Measurements from ENCODE around the gene PDZD8.

The PDZD8 gene

GRCh38 chr10:117420768-117421167, 45.5 kb upstream of the PDZD8 start:
- no peaks in the 10 kb centered on the region for H3K36me3 ChIP-seq (ENCODE audit: control insufficient read depth in 1 of 2, insufficient read depth in 2 of 2, low read length in 2 of 2)
- no peaks in the 10 kb centered on the region for H3K79me2 ChIP-seq (ENCODE audit: control insufficient read depth, insufficient read depth, low read length, poor library complexity)
- no peak overlapping the region for H3K18ac ChIP-seq (ENCODE audit: low read length)
- WGBS (ENCODE audit: extremely low coverage, insufficient coverage, insufficient read length): no CpG with 5 or more reads among the region's 5 CpGs
- no peak overlapping the region for H3K23ac ChIP-seq (ENCODE audit: low read length)
- H3K4ac ChIP-seq (ENCODE audit: low read depth, low read length): no peak overlapping the region
- no peak overlapping the region for H3K4me2 ChIP-seq (ENCODE audit: low read length)
- H3K9ac ChIP-seq (ENCODE audit: low read length): no peak overlapping the region
- H3K14ac ChIP-seq (ENCODE audit: low read length): no peak overlapping the region
- no peaks in the 10 kb centered on the region for H3K79me1 ChIP-seq (ENCODE audit: low read length)
- H3K27me3 ChIP-seq (ENCODE audit: insufficient read depth, low read length): no peaks in the 10 kb centered on the region
- H3K9me3 ChIP-seq (ENCODE audit: insufficient read depth, low read depth, low read length): peaks cover 2% of the 10 kb centered on the region
- H4K8ac ChIP-seq (ENCODE audit: low read depth, low read length): no peak overlapping the region
- H2AK5ac ChIP-seq (ENCODE audit: low read length): no peak overlapping the region
- H3K4me3 ChIP-seq (ENCODE audit: low read depth, low read length): no peak overlapping the region
- no peak overlapping the region for H4K91ac ChIP-seq (ENCODE audit: low read depth, low read length)
- no peak overlapping the region for H2AFZ ChIP-seq (ENCODE audit: insufficient read depth, low read length, poor library complexity)
- no peak overlapping the region for H4K12ac ChIP-seq (ENCODE audit: low read depth, low read length)
- H2BK12ac ChIP-seq (ENCODE audit: low read length): no peak overlapping the region
- no peak overlapping the region for H3K27ac ChIP-seq (ENCODE audit: low read depth, low read length)
- no peak for DNase-seq
- no peaks in the 10 kb centered on the region for H3K4me1 ChIP-seq (ENCODE audit: control insufficient read depth in 1 of 2, insufficient read depth in 2 of 2, low read length in 2 of 2)
- no peak overlapping the region for H2BK5ac ChIP-seq (ENCODE audit: low read depth, low read length, poor library complexity)
- H2BK120ac ChIP-seq (ENCODE audit: insufficient read depth, low read length, poor library complexity): no peak overlapping the region

GRCh38 chr10:117419921-117420320, 44.7 kb upstream of the PDZD8 start:
- peaks cover 2% of the 10 kb centered on the region for H3K9me3 ChIP-seq (ENCODE audit: insufficient read depth, low read depth, low read length)
- no peak overlapping the region for H3K4me2 ChIP-seq (ENCODE audit: low read length)
- H2AFZ ChIP-seq (ENCODE audit: insufficient read depth, low read length, poor library complexity): no peak overlapping the region
- no peak overlapping the region for H3K18ac ChIP-seq (ENCODE audit: low read length)
- DNase-seq: no peak
- H3K4ac ChIP-seq (ENCODE audit: low read depth, low read length): no peak overlapping the region
- no peak overlapping the region for H4K12ac ChIP-seq (ENCODE audit: low read depth, low read length)
- H3K14ac ChIP-seq (ENCODE audit: low read length): no peak overlapping the region
- no peak overlapping the region for H3K27ac ChIP-seq (ENCODE audit: low read depth, low read length)
- H2BK12ac ChIP-seq (ENCODE audit: low read length): no peak overlapping the region
- WGBS (ENCODE audit: extremely low coverage, insufficient coverage, insufficient read length): no CpG with 5 or more reads among the region's 5 CpGs
- H4K91ac ChIP-seq (ENCODE audit: low read depth, low read length): no peak overlapping the region
- no peak overlapping the region for H3K9ac ChIP-seq (ENCODE audit: low read length)
- no peaks in the 10 kb centered on the region for H3K36me3 ChIP-seq (ENCODE audit: control insufficient read depth in 1 of 2, insufficient read depth in 2 of 2, low read length in 2 of 2)
- no peaks in the 10 kb centered on the region for H3K79me1 ChIP-seq (ENCODE audit: low read length)
- H2AK5ac ChIP-seq (ENCODE audit: low read length): no peak overlapping the region
- peak overlapping the region; percentile 10 for H3K23ac ChIP-seq (ENCODE audit: low read length)
- no peak overlapping the region for H3K4me3 ChIP-seq (ENCODE audit: low read depth, low read length)
- H3K27me3 ChIP-seq (ENCODE audit: insufficient read depth, low read length): no peaks in the 10 kb centered on the region
- H2BK120ac ChIP-seq (ENCODE audit: insufficient read depth, low read length, poor library complexity): no peak overlapping the region
- H2BK5ac ChIP-seq (ENCODE audit: low read depth, low read length, poor library complexity): no peak overlapping the region
- no peak overlapping the region for H4K8ac ChIP-seq (ENCODE audit: low read depth, low read length)
- no peaks in the 10 kb centered on the region for H3K79me2 ChIP-seq (ENCODE audit: control insufficient read depth, insufficient read depth, low read length, poor library complexity)
- H3K4me1 ChIP-seq (ENCODE audit: control insufficient read depth in 1 of 2, insufficient read depth in 2 of 2, low read length in 2 of 2): no peaks in the 10 kb centered on the region

- no CpG with 5 or more reads among the region's 2 CpGs for WGBS (ENCODE audit: extremely low coverage, insufficient coverage, insufficient read length)
- Histone ChIP-seq H4K12ac (ENCODE audit: low read depth, low read length) (no peak overlapping the region), H3K79me2 (ENCODE audit: control insufficient read depth, insufficient read depth, low read length, poor library complexity) (no peaks in the 10 kb centered on the region)
These were observed 43.9 kb upstream of the PDZD8 start for GRCh38 chr10:117419159-117419558.

GRCh38 chr10:117418121-117418520, 42.9 kb upstream of the PDZD8 start:
- Histone ChIP-seq H2BK120ac (ENCODE audit: insufficient read depth, low read length, poor library complexity) (no peak overlapping the region), H3K4me2 (ENCODE audit: low read length) (no peak overlapping the region), H3K27me3 (ENCODE audit: insufficient read depth, low read length) (no peaks in the 10 kb centered on the region), H3K18ac (ENCODE audit: low read length) (no peak overlapping the region), H2BK5ac (ENCODE audit: low read depth, low read length, poor library complexity) (no peak overlapping the region), H3K9me3 (ENCODE audit: insufficient read depth, low read depth, low read length) (peaks cover 2% of the 10 kb centered on the region), H3K4me1 (ENCODE audit: control insufficient read depth in 1 of 2, insufficient read depth in 2 of 2, low read length in 2 of 2) (no peaks in the 10 kb centered on the region), H3K79me1 (ENCODE audit: low read length) (no peaks in the 10 kb centered on the region), H4K91ac (ENCODE audit: low read depth, low read length) (no peak overlapping the region), H3K9ac (ENCODE audit: low read length) (no peak overlapping the region), H4K12ac (ENCODE audit: low read depth, low read length) (no peak overlapping the region), H3K36me3 (ENCODE audit: control insufficient read depth in 1 of 2, insufficient read depth in 2 of 2, low read length in 2 of 2) (no peaks in the 10 kb centered on the region), H3K14ac (ENCODE audit: low read length) (no peak overlapping the region), H2BK12ac (ENCODE audit: low read length) (no peak overlapping the region), H2AFZ (ENCODE audit: insufficient read depth, low read length, poor library complexity) (no peak overlapping the region), H3K4me3 (ENCODE audit: low read depth, low read length) (no peak overlapping the region), H4K8ac (ENCODE audit: low read depth, low read length) (no peak overlapping the region), H3K23ac (ENCODE audit: low read length) (no peak overlapping the region), H3K79me2 (ENCODE audit: control insufficient read depth, insufficient read depth, low read length, poor library complexity) (no peaks in the 10 kb centered on the region), H3K27ac (ENCODE audit: low read depth, low read length) (no peak overlapping the region), H3K4ac (ENCODE audit: low read depth, low read length) (no peak overlapping the region), H2AK5ac (ENCODE audit: low read length) (no peak overlapping the region)
- no peak for DNase-seq
- WGBS (ENCODE audit: extremely low coverage, insufficient coverage, insufficient read length): no CpG with 5 or more reads among the region's 4 CpGs

More at GRCh38 chr10:117419159-117419558, 43.9 kb upstream of the PDZD8 start:
- no peaks in the 10 kb centered on the region for H3K27me3 ChIP-seq (ENCODE audit: insufficient read depth, low read length)
- no peak overlapping the region for H2BK5ac ChIP-seq (ENCODE audit: low read depth, low read length, poor library complexity)
- H3K9ac ChIP-seq (ENCODE audit: low read length): no peak overlapping the region
- no peak overlapping the region for H3K4ac ChIP-seq (ENCODE audit: low read depth, low read length)
- no peak overlapping the region for H3K27ac ChIP-seq (ENCODE audit: low read depth, low read length)
- no peak overlapping the region for H3K23ac ChIP-seq (ENCODE audit: low read length)
- H3K36me3 ChIP-seq (ENCODE audit: control insufficient read depth in 1 of 2, insufficient read depth in 2 of 2, low read length in 2 of 2): no peaks in the 10 kb centered on the region
- H3K4me3 ChIP-seq (ENCODE audit: low read depth, low read length): no peak overlapping the region
- no peaks in the 10 kb centered on the region for H3K4me1 ChIP-seq (ENCODE audit: control insufficient read depth in 1 of 2, insufficient read depth in 2 of 2, low read length in 2 of 2)
- no peak overlapping the region for H4K91ac ChIP-seq (ENCODE audit: low read depth, low read length)
- H2BK12ac ChIP-seq (ENCODE audit: low read length): no peak overlapping the region
- H3K79me1 ChIP-seq (ENCODE audit: low read length): no peaks in the 10 kb centered on the region
- H3K9me3 ChIP-seq (ENCODE audit: insufficient read depth, low read depth, low read length): peaks cover 2% of the 10 kb centered on the region
- H2AK5ac ChIP-seq (ENCODE audit: low read length): no peak overlapping the region
- H4K8ac ChIP-seq (ENCODE audit: low read depth, low read length): no peak overlapping the region
- no peak overlapping the region for H2AFZ ChIP-seq (ENCODE audit: insufficient read depth, low read length, poor library complexity)
- DNase-seq: no peak
- no peak overlapping the region for H3K14ac ChIP-seq (ENCODE audit: low read length)
- H3K18ac ChIP-seq (ENCODE audit: low read length): no peak overlapping the region
- no peak overlapping the region for H2BK120ac ChIP-seq (ENCODE audit: insufficient read depth, low read length, poor library complexity)
- no peak overlapping the region for H3K4me2 ChIP-seq (ENCODE audit: low read length)
